Breast epithelium (tissue), 3 donors: ENCODE measurements around the gene NAGA.

Experiments
- POLR2A ChIP-seq: fragments of 450-650 bp; IDR thresholded peaks from one replicate; pipeline ENCODE4 v1.6.1; 2016; ENCODE audit warnings: antibody characterized with exemption, mild to moderate bottlenecking, moderate library complexity
- POLR2AphosphoS5 ChIP-seq, 3 donors: sonication (generic); formaldehyde crosslinking; IDR thresholded peaks; one replicate each; pipeline ENCODE4 v1.6.1; 2017; ENCODE audit warnings: antibody characterized with exemption in 3 of 3
- TF ChIP-seq, protein P1 (sequence below), 3 donors: fragments of 450-650 bp; IDR thresholded peaks; one replicate each; pipeline ENCODE4 v1.5.1; 2016 to 2017; ENCODE audit warnings: antibody characterized with exemption in 3 of 3, mild to moderate bottlenecking in 3 of 3, moderate library complexity in 3 of 3

DNA sequence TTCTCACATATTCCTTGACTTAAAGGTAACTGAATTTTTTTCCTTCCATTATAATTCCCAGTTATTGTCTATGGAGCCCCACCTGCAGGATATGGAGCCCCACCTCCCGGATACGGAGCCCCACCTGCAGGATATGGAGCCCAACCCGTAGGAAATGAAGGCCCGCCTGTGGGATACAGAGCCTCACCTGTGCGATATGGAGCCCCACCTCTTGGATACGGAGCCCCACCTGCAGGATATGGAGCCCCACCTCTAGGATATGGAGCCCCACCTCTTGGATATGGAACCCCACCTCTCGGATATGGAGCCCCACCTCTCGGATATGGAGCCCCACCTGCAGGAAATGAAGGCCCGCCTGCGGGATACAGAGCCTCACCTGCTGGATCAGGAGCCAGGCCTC, 43.9 kb downstream of the NAGA start:
- TF ChIP-seq POLR2A: no peak
- TF ChIP-seq, protein P1, sequence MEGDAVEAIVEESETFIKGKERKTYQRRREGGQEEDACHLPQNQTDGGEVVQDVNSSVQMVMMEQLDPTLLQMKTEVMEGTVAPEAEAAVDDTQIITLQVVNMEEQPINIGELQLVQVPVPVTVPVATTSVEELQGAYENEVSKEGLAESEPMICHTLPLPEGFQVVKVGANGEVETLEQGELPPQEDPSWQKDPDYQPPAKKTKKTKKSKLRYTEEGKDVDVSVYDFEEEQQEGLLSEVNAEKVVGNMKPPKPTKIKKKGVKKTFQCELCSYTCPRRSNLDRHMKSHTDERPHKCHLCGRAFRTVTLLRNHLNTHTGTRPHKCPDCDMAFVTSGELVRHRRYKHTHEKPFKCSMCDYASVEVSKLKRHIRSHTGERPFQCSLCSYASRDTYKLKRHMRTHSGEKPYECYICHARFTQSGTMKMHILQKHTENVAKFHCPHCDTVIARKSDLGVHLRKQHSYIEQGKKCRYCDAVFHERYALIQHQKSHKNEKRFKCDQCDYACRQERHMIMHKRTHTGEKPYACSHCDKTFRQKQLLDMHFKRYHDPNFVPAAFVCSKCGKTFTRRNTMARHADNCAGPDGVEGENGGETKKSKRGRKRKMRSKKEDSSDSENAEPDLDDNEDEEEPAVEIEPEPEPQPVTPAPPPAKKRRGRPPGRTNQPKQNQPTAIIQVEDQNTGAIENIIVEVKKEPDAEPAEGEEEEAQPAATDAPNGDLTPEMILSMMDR (IDR thresholded peaks at IDR 0.05): no peak
- TF ChIP-seq POLR2AphosphoS5 (IDR thresholded peaks at IDR 0.05): no peak
